Fibroblast of pulmonary artery (primary cell): ENCODE measurements around the gene TPD52L2.
"Not testable (repeated sequence)": the region's sequence is repeated elsewhere in the genome, so short reads cannot be mapped to it uniquely, and the experiment has no call there.

Experiments used
- DNase-seq: peaks from one replicate; pipeline ENCODE4 v3.0.0-alpha.2; 2010; ENCODE audit warnings: low read depth
- H3K4me3 ChIP-seq: replicated peaks from 2 replicates; pipeline ENCODE4 v1.5.1; 2011; ENCODE audit warnings: low read depth, mild to moderate bottlenecking, control low read depth, low read length, moderate library complexity
- TF ChIP-seq, protein P1 (sequence below): IDR thresholded peaks from 2 replicates; pipeline ENCODE4 v1.5.1; 2011; ENCODE audit warnings: mild to moderate bottlenecking, control low read depth, low read length, inconsistent platforms; ENCODE audit errors: missing control alignments

TPD52L2 gene

DNA sequence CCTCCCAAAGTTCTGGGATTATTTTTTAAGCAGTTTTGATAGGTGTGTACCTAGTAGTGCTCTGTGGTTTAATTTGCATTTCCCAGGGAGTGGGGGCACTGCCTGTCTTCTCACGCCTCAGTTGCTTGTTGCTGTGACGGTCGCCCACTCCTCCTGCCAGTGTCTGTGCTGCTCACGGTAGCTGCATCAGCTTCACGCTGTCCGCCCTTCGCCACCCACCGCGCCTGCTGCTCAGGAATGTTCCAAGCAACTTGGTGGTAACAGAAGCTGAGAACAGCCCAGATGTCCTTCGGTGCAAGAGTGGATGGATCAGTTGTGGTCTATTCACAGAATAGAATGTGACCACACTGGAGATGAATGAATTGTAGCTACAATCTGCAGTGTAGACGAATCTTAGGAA, 52.7 kb downstream of the TPD52L2 start:
- TF ChIP-seq, protein P1, sequence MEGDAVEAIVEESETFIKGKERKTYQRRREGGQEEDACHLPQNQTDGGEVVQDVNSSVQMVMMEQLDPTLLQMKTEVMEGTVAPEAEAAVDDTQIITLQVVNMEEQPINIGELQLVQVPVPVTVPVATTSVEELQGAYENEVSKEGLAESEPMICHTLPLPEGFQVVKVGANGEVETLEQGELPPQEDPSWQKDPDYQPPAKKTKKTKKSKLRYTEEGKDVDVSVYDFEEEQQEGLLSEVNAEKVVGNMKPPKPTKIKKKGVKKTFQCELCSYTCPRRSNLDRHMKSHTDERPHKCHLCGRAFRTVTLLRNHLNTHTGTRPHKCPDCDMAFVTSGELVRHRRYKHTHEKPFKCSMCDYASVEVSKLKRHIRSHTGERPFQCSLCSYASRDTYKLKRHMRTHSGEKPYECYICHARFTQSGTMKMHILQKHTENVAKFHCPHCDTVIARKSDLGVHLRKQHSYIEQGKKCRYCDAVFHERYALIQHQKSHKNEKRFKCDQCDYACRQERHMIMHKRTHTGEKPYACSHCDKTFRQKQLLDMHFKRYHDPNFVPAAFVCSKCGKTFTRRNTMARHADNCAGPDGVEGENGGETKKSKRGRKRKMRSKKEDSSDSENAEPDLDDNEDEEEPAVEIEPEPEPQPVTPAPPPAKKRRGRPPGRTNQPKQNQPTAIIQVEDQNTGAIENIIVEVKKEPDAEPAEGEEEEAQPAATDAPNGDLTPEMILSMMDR = no peak
- no peak for DNase-seq

DNA sequence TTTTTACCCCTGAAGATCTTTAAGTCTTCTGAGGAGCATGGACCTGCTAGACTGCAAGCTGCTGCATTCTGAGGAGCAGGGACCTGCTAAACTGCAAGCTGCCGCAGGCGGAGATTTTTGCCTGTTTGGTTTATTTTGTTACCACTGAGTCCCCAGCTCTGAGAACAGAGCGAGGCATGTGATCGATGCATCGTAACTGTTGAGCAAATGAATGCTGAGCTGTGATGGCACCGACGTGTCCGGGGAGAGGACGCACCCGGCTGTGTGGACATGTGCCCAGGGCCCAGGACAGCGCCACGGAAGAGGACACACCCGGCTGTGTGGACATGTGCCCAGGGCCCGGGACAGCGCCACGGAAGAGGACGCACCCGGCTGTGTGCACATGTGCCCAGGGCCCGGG, 54.1 kb downstream of the TPD52L2 start:
- no peak for DNase-seq
- TF ChIP-seq, protein P1 = no peak
- H3K4me3 ChIP-seq = no peak overlapping the region

More for the DNA sequence above, 52.7 kb downstream of the TPD52L2 start:
- no peak overlapping the region for H3K4me3 ChIP-seq

DNA sequence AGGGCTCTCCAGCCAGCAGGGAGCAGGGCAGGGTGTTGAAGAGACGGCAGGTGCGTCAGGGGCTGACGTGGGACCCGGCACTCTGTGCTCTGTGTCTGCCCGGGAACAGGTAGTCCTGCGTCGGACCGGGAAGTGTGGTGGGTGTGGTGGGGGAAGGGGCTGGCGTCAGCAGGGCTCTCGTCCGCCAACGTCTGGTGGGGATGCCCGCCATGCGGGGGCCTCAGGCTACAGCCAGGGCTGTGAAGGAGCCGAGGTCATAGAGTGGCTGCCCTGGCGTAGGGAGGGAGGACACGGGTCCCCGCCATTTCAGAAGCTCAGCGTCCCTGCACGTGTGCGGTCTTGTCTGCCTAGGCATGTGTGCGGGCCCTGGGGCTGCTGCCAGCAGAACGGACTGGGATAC, 55.2 kb downstream of the TPD52L2 start:
- TF ChIP-seq, protein P1 = no peak
- no peak for DNase-seq
- no peak overlapping the region for H3K4me3 ChIP-seq

DNA sequence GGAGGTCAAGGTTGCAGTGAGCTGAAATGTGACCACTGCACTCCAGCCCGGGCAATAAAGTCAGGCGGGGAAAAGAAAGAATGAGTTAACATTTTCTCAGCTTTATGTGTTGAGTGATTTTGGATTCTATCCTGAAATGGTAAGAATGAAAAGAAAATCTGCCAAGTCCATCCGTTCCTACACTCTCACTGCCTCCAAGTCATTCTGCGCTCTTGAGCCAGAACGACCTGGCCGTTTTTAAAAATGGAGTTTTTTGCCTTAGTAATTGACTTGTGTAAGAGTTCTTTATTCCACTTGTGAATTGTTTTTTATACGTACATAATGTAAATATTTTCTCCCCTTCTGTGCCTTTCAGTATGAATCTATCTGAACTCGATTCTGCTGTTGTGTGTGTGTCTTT, 58.6 kb downstream of the TPD52L2 start:
- no peak for DNase-seq
- H3K4me3 ChIP-seq = no peak overlapping the region
- TF ChIP-seq, protein P1 = no peak

DNA sequence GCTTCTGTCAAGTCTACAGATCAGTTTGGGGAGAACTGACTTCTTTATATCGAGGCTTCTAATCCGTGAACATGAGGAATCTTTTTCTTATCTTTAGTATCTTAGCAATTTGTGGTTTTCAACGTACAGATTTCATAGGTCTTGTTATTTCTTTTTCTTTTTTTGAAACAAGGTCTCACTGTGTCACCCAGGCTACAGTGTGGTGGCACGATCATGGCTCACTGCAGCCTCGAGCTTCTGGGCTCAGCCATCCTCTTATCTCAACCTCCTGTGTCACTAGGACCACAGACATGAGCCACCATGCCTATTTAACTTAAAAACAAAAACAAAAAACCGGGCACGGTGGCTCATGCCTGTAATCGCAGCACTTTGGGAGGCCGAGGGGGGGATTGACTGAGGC, 59.2 kb downstream of the TPD52L2 start:
- TF ChIP-seq, protein P1 = no peak
- no peak overlapping the region for H3K4me3 ChIP-seq

DNA sequence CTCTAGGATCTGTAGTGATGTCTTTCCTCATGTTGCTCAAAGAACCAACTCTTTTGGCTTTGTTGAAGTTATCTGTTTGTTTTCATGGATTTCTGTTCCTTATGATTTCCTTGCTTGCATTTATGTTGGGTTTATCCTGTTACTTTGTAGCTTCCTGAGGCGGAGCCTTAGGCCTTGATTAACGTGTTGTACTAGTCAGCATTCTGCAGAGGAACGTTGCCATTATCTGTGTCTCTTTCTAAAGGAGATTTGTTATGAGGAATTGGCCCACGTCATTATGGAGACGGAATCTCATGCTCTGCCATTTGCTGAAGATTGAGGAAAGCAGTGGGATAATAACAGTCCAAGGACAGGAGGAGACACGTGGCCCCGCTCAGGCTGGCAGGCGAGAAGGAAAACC, 61.2 kb downstream of the TPD52L2 start:
- TF ChIP-seq, protein P1 = no peak
- H3K4me3 ChIP-seq = no peak overlapping the region
- DNase-seq = no peak

More for the DNA sequence above, 59.2 kb downstream of the TPD52L2 start:
- DNase-seq = no peak

DNA sequence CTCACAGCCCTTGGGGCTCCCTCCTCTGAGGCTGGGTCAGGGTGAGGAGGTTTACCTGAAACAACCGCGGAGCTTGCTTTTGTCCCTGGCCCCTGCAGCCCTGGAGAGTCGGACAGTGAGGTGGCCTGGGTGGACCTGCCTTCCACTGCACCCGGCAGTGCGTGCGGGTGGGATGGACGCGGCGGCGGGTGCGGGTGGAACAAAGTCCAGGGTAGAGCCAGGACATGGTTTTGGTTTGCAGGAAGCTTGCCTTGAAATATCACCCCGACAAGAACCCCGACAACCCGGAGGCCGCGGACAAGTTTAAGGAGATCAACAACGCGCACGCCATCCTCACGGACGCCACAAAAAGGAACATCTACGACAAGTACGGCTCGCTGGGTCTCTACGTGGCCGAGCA, 64.0 kb downstream of the TPD52L2 start:
- H3K4me3 ChIP-seq = no peak overlapping the region
- TF ChIP-seq, protein P1 = no peak
- no peak for DNase-seq

DNA sequence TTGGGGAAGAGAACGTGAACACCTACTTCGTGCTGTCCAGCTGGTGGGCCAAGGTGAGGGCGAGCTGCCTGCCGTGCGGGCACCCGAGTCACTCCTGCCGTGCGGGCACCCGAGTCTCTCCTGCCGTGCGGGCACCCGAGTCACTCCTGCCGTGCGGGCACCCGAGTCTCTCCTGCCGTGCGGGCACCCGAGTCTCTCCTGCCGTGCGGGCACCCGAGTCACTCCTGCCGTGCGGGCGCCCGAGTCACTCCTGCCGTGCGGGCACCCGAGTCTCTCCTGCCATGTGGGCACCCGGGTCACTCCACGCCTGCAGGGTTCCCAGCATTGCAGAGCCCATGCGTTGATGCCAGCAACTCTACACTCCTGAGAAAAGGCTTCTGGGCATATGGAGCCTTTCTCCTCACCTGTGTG, 64.4 kb downstream of the TPD52L2 start:
- not testable (repeated sequence) for DNase-seq, H3K4me3 ChIP-seq
